Mesodermal cell (in vitro differentiated cells): ENCODE results near the gene PTGER3.

Experiments
- H3K27ac ChIP-seq: 2 replicates; pipeline ENCODE4 v1.7.0; 2013; ENCODE audit warnings: mild to moderate bottlenecking, low read depth, low read length, moderate library complexity; ENCODE audit not compliant: severe bottlenecking
- H3K36me3 ChIP-seq: 2 replicates; pipeline ENCODE4 v1.7.1; 2013; ENCODE audit warnings: mild to moderate bottlenecking, low read length, moderate library complexity; ENCODE audit not compliant: control insufficient read depth, insufficient read depth
- H3K4me1 ChIP-seq: one replicate; pipeline ENCODE4 v1.7.1; 2013; ENCODE audit warnings: mild to moderate bottlenecking, low read length; ENCODE audit not compliant: insufficient read depth, control insufficient read depth, poor library complexity, severe bottlenecking
- H3K4me3 ChIP-seq: 2 replicates; pipeline ENCODE4 v1.7.0; 2013; ENCODE audit warnings: low read length, control low read depth, mild to moderate bottlenecking; ENCODE audit not compliant: insufficient read depth, poor library complexity, severe bottlenecking; ENCODE audit errors: extremely low read depth
- H3K9me3 ChIP-seq: 2 replicates; pipeline ENCODE4 v1.7.1; 2013; ENCODE audit warnings: mild to moderate bottlenecking, low read length, moderate library complexity; ENCODE audit not compliant: control insufficient read depth
- WGBS, 2 experiments: methylation state at CpG; one replicate each; pipeline ENCODE4 v1.1.5; 2013; ENCODE audit warnings: missing lambda C conversion rate in 2 of 2; ENCODE audit not compliant: insufficient coverage in 2 of 2; 5-methylcytosine and 5-hydroxymethylcytosine counted together

Gene PTGER3

GRCh38 chr1:71049951-71050598 is 2.5 kb upstream of the PTGER3 start:
- WGBS, 2 experiments: no CpG with 5 or more reads among the region's 1 CpG
- H3K27ac ChIP-seq: no peak overlapping the region
- H3K4me1 ChIP-seq: no peaks in the 10 kb centered on the region
- no peaks in the 10 kb centered on the region for H3K9me3 ChIP-seq
- no peaks in the 10 kb centered on the region for H3K36me3 ChIP-seq
- no peak overlapping the region for H3K4me3 ChIP-seq

GRCh38 chr1:71046891-71047634 is 553 bp downstream of the PTGER3 start:
- H3K4me1 ChIP-seq: no peaks in the 10 kb centered on the region
- no peaks in the 10 kb centered on the region for H3K36me3 ChIP-seq
- H3K27ac ChIP-seq: no peak overlapping the region
- WGBS, 2 experiments: 48 to 56% methylated on average over 58 to 70 of the region's 73 CpGs
- H3K9me3 ChIP-seq: no peaks in the 10 kb centered on the region
- H3K4me3 ChIP-seq: peak overlapping the region; percentile 42

- Histone ChIP-seq H3K4me3 (no peak overlapping the region), H3K27ac (no peak overlapping the region), H3K4me1 (no peaks in the 10 kb centered on the region), H3K36me3 (no peaks in the 10 kb centered on the region), H3K9me3 (no peaks in the 10 kb centered on the region)
- 78 to 85% methylated on average over 5 to 7 of the region's 16 CpGs for WGBS, 2 experiments
These were observed 2.1 kb downstream of the PTGER3 start for GRCh38 chr1:71045463-71046028.

GRCh38 chr1:71044833-71045232 is 2.8 kb downstream of the PTGER3 start:
- Histone ChIP-seq H3K4me1 (no peaks in the 10 kb centered on the region), H3K4me3 (no peak overlapping the region), H3K36me3 (no peaks in the 10 kb centered on the region), H3K9me3 (no peaks in the 10 kb centered on the region), H3K27ac (no peak overlapping the region)
- WGBS, 2 experiments: 100% methylated on average over 1 of the region's 1 CpG

- Histone ChIP-seq H3K27ac (no peak overlapping the region), H3K4me3 (no peak overlapping the region), H3K4me1 (no peaks in the 10 kb centered on the region), H3K36me3 (no peaks in the 10 kb centered on the region), H3K9me3 (no peaks in the 10 kb centered on the region)
These were observed 4.6 kb downstream of the PTGER3 start for GRCh38 chr1:71043065-71043464.

- Histone ChIP-seq H3K4me1 (no peaks in the 10 kb centered on the region), H3K27ac (no peak overlapping the region), H3K4me3 (no peak overlapping the region), H3K36me3 (no peaks in the 10 kb centered on the region), H3K9me3 (no peaks in the 10 kb centered on the region)
- WGBS, 2 experiments: 83% methylated on average over 2 of the region's 2 CpGs; no CpG with 5 or more reads in 1 of the 2 experiments
These were observed 5.8 kb downstream of the PTGER3 start for GRCh38 chr1:71041806-71042205.

GRCh38 chr1:71039661-71040262 is 7.9 kb downstream of the PTGER3 start:
- no peak overlapping the region for H3K27ac ChIP-seq
- no peaks in the 10 kb centered on the region for H3K36me3 ChIP-seq
- no peak overlapping the region for H3K4me3 ChIP-seq
- H3K4me1 ChIP-seq: no peaks in the 10 kb centered on the region
- no peaks in the 10 kb centered on the region for H3K9me3 ChIP-seq

- WGBS, 2 experiments: 20% methylated on average over 1 of the region's 2 CpGs; no CpG with 5 or more reads in 1 of the 2 experiments
- H3K9me3 ChIP-seq: no peaks in the 10 kb centered on the region
These were observed 8.7 kb downstream of the PTGER3 start for GRCh38 chr1:71038942-71039341.

GRCh38 chr1:71037829-71038620 is 9.6 kb downstream of the PTGER3 start:
- Histone ChIP-seq H3K27ac (no peak overlapping the region), H3K4me3 (no peak overlapping the region), H3K4me1 (no peaks in the 10 kb centered on the region), H3K36me3 (no peaks in the 10 kb centered on the region), H3K9me3 (no peaks in the 10 kb centered on the region)
- no CpG with 5 or more reads among the region's 2 CpGs for WGBS, 2 experiments

More at GRCh38 chr1:71038942-71039341, 8.7 kb downstream of the PTGER3 start:
- Histone ChIP-seq H3K36me3 (no peaks in the 10 kb centered on the region), H3K27ac (no peak overlapping the region), H3K4me1 (no peaks in the 10 kb centered on the region), H3K4me3 (no peak overlapping the region)

GRCh38 chr1:71037066-71037465 is 10.6 kb downstream of the PTGER3 start:
- Histone ChIP-seq H3K4me3 (no peak overlapping the region), H3K4me1 (no peaks in the 10 kb centered on the region), H3K27ac (no peak overlapping the region), H3K36me3 (no peaks in the 10 kb centered on the region), H3K9me3 (no peaks in the 10 kb centered on the region)
- 88 to 100% methylated on average over 5 to 6 of the region's 9 CpGs for WGBS, 2 experiments
